Neural cell (in vitro differentiated cells): ENCODE measurements around the gene SH3BGRL2. TPM values are rescaled to one million over a fixed set of nuclear protein-coding genes. Genes with fewer than 3 reads are reported as not detected.

Source experiments
- H2AFZ ChIP-seq: fragments of 200-600, 300-800 bp; sonication (generic), shearing (Covaris generic); 2 replicates; pipeline ENCODE4 v1.6.0; 2014; ENCODE audit warnings: low read depth, mild to moderate bottlenecking, antibody characterized with exemption, low read length, moderate library complexity
- H3F3A ChIP-seq: fragments of 200-600 bp; shearing (Covaris generic); 2 replicates; pipeline ENCODE4 v1.6.1; 2016; ENCODE audit warnings: mild to moderate bottlenecking, moderate library complexity, mixed read lengths, antibody characterized with exemption, low read length; ENCODE audit not compliant: insufficient read depth, poor library complexity, severe bottlenecking
- H3K27ac ChIP-seq: fragments of 200-600, 300-800 bp; sonication (generic), shearing (Covaris generic); 2 replicates; pipeline ENCODE4 v1.5.1; 2014; ENCODE audit warnings: mild to moderate bottlenecking, low read length, moderate library complexity
- H3K27me3 ChIP-seq: fragments of 300-800, 200-600 bp; sonication (generic), shearing (Covaris generic); 2 replicates; pipeline ENCODE4 v1.6.0; 2014; ENCODE audit warnings: mild to moderate bottlenecking, low read depth, low read length, moderate library complexity; ENCODE audit not compliant: insufficient read depth
- H3K36me3 ChIP-seq: fragments of 300-800, 200-600 bp; sonication (generic), shearing (Covaris generic); 2 replicates; pipeline ENCODE4 v1.5.1; 2014; ENCODE audit warnings: mild to moderate bottlenecking, antibody characterized with exemption, low read length, moderate library complexity; ENCODE audit not compliant: insufficient read depth
- H3K4me2 ChIP-seq: fragments of 300-800, 200-600 bp; sonication (generic), shearing (Covaris generic); 2 replicates; pipeline ENCODE4 v1.6.0; 2014; ENCODE audit warnings: mild to moderate bottlenecking, low read length
- H3K4me3 ChIP-seq: fragments of 300-800, 200-600 bp; sonication (generic), shearing (Covaris generic); 2 replicates; pipeline ENCODE4 v1.5.1; 2014; ENCODE audit warnings: mild to moderate bottlenecking, low read length, moderate library complexity
- H3K79me2 ChIP-seq: fragments of 200-600 bp; shearing (Covaris generic); replicated peaks from 2 replicates; pipeline ENCODE4 v1.6.0; 2014; ENCODE audit warnings: mild to moderate bottlenecking, low read length, moderate library complexity; ENCODE audit not compliant: insufficient read depth
- H3K9ac ChIP-seq: fragments of 300-800, 200-600 bp; sonication (generic), shearing (Covaris generic); 2 replicates; pipeline ENCODE4 v1.6.1; 2016; ENCODE audit warnings: mild to moderate bottlenecking, low read length, mixed read lengths
- H3K9me2 ChIP-seq: fragments of 200-600 bp; shearing (Covaris generic); 2 replicates; pipeline ENCODE4 v1.6.1; 2016; ENCODE audit warnings: mild to moderate bottlenecking, low read length, mixed read lengths; ENCODE audit not compliant: insufficient read depth
- H3K9me3 ChIP-seq: fragments of 200-600, 300-800 bp; sonication (generic), shearing (Covaris generic); 2 replicates; pipeline ENCODE4 v1.6.1; 2016; ENCODE audit warnings: mild to moderate bottlenecking, mixed run types, low read length, moderate library complexity, mixed read lengths
- H4K20me1 ChIP-seq: fragments of 200-600 bp; shearing (Covaris generic); 2 replicates; pipeline ENCODE4 v1.6.1; 2016; ENCODE audit warnings: mild to moderate bottlenecking, mixed run types; ENCODE audit not compliant: insufficient read depth
- CTCF ChIP-seq: fragments of 450-650 bp; IDR thresholded peaks from 2 replicates; pipeline ENCODE4 v1.5.1; 2014; ENCODE audit warnings: antibody characterized with exemption, mild to moderate bottlenecking, moderate library complexity; ENCODE audit not compliant: poor library complexity, severe bottlenecking
- EP300 ChIP-seq: fragments of 450-650 bp; conservative IDR thresholded peaks from 2 replicates; pipeline ENCODE4 v1.6.1; 2014; ENCODE audit warnings: antibody characterized with exemption, mild to moderate bottlenecking, moderate library complexity; ENCODE audit not compliant: poor library complexity, severe bottlenecking
- EZH2 ChIP-seq: fragments of 200-600, 300-800 bp; shearing (Covaris generic), sonication (generic); IDR thresholded peaks from 2 replicates; pipeline ENCODE4 v1.6.1; 2014; ENCODE audit warnings: antibody characterized with exemption, low read length, borderline replicate concordance, mild to moderate bottlenecking; ENCODE audit not compliant: insufficient read depth, poor library complexity, severe bottlenecking
- MXI1 ChIP-seq: fragments of 450-650 bp; conservative IDR thresholded peaks from 2 replicates; pipeline ENCODE4 v1.6.1; 2014; ENCODE audit warnings: antibody characterized with exemption, mild to moderate bottlenecking; ENCODE audit not compliant: poor library complexity, severe bottlenecking
- POLR2AphosphoS5 ChIP-seq: IDR thresholded peaks from 2 replicates; pipeline ENCODE4 v1.6.1; 2012
- RAD21 ChIP-seq: fragments of 450-650 bp; conservative IDR thresholded peaks from 2 replicates; pipeline ENCODE4 v1.6.1; 2014; ENCODE audit warnings: antibody characterized with exemption, mild to moderate bottlenecking, moderate library complexity
- REST ChIP-seq: IDR thresholded peaks from 2 replicates; pipeline ENCODE4 v1.6.1; 2012; ENCODE audit warnings: borderline replicate concordance
- SMC3 ChIP-seq: fragments of 450-650 bp; conservative IDR thresholded peaks from 2 replicates; pipeline ENCODE4 v1.6.1; 2014; ENCODE audit warnings: antibody characterized with exemption, mild to moderate bottlenecking, moderate library complexity; ENCODE audit not compliant: poor library complexity
- TAF1 ChIP-seq: IDR thresholded peaks from 2 replicates; pipeline ENCODE4 v1.6.1; 2012; ENCODE audit warnings: low read depth
- polyA plus RNA-seq: library from polyadenylated mRNA; depleted of rRNA; stranded (reverse); fragments of >200 nt; gene quantifications from 2 replicates; pipeline ENCODE4 v1.2.3, GENCODE V29; 2014

The SH3BGRL2 gene
- polyA plus RNA-seq, 1 donor from 2014 or later = 25.3 TPM

- no peak overlapping the region for H2AFZ ChIP-seq
- no peaks in the 10 kb centered on the region for H4K20me1 ChIP-seq
- H3K9ac ChIP-seq = no peak overlapping the region
- no peaks in the 10 kb centered on the region for H3K79me2 ChIP-seq
- no peaks in the 10 kb centered on the region for H3K27me3 ChIP-seq
- H3K4me2 ChIP-seq = no peak overlapping the region
- H3F3A ChIP-seq = no peaks in the 10 kb centered on the region
- H3K27ac ChIP-seq = no peak overlapping the region
- no peaks in the 10 kb centered on the region for H3K9me3 ChIP-seq
- H3K4me3 ChIP-seq = no peak overlapping the region
- TF ChIP-seq REST (no peak), SMC3 (no peak), EZH2 (no peak), POLR2AphosphoS5 (no peak), EP300 (no peak), MXI1 (no peak), CTCF (no peak), RAD21 (no peak), TAF1 (no peak)
- H3K9me2 ChIP-seq = no peaks in the 10 kb centered on the region
- no peaks in the 10 kb centered on the region for H3K36me3 ChIP-seq
Observed at GRCh38 chr6:79605061-79605460, 26.1 kb upstream of the SH3BGRL2 start.

- Histone ChIP-seq H3K36me3 (no peaks in the 10 kb centered on the region), H3K27ac (no peak overlapping the region), H3K9ac (no peak overlapping the region), H3F3A (no peaks in the 10 kb centered on the region), H3K79me2 (no peaks in the 10 kb centered on the region), H3K27me3 (no peaks in the 10 kb centered on the region), H4K20me1 (no peaks in the 10 kb centered on the region), H3K4me2 (no peak overlapping the region), H3K9me3 (no peaks in the 10 kb centered on the region), H3K9me2 (no peaks in the 10 kb centered on the region), H2AFZ (no peak overlapping the region), H3K4me3 (no peak overlapping the region)
- TF ChIP-seq SMC3 = no peak
- no peak for TF ChIP-seq REST
- no peak for TF ChIP-seq EP300
- no peak for TF ChIP-seq RAD21
- no peak for TF ChIP-seq TAF1
- no peak for TF ChIP-seq CTCF
- TF ChIP-seq MXI1 = no peak
- no peak for TF ChIP-seq POLR2AphosphoS5
- TF ChIP-seq EZH2 = no peak
Observed at GRCh38 chr6:79605968-79606764, 25.0 kb upstream of the SH3BGRL2 start.
